GM13976 (cell line): Measurements from ENCODE around the gene HLA-DRA.

Experiments used
- DNase-seq: peaks from one replicate; pipeline ENCODE4 v3.0.0; 2012; ENCODE audit warnings: low spot score
- CTCF ChIP-seq: IDR thresholded peaks from 2 replicates; pipeline ENCODE4 v1.5.1; 2012; ENCODE audit warnings: borderline replicate concordance, mild to moderate bottlenecking; ENCODE audit not compliant: insufficient read depth; ENCODE audit errors: extremely low read depth, missing control alignments, control extremely low read depth
- in situ Hi-C: fragments of 300-500 bp; cut with MboI; formaldehyde crosslinking; loops from one replicate; pipeline ENCODE4 v1.12.0; 2022; ENCODE audit warnings: low sequenced_read_pairs, mixed read lengths, inconsistent platforms; ENCODE audit not compliant: unreplicated experiment

Gene HLA-DRA

GRCh38 chr6:32402812-32403211, 36.9 kb upstream of the HLA-DRA start:
- no peak for TF ChIP-seq CTCF
- in situ Hi-C loops: no loop called here

GRCh38 chr6:32405656-32406055, 34.0 kb upstream of the HLA-DRA start:
- no peak for TF ChIP-seq CTCF
- in situ Hi-C loops: no loop called here
- DNase-seq: no peak

More at GRCh38 chr6:32402812-32403211, 36.9 kb upstream of the HLA-DRA start:
- no peak for DNase-seq

- in situ Hi-C loops: no loop called here
- no peak for DNase-seq
- TF ChIP-seq CTCF: no peak
These were observed 33.5 kb upstream of the HLA-DRA start for GRCh38 chr6:32406197-32406596.

GRCh38 chr6:32406857-32407256, 32.8 kb upstream of the HLA-DRA start, which contains the start of gene BTNL2:
BTNL2 (minus strand) TSS chr6:32407181; CDS start chr6:32407123, 58 bp downstream.
- in situ Hi-C loops: no loop called here
- no peak for TF ChIP-seq CTCF
- DNase-seq: no peak

- TF ChIP-seq CTCF: no peak
- no peak for DNase-seq
- in situ Hi-C loops: loop anchor here (10.0 kb wide), 1 partner anchor 166 kb away; no protein-coding TSS in a partner anchor
These were observed 28.8 kb upstream of the HLA-DRA start for GRCh38 chr6:32410906-32411305.

GRCh38 chr6:32411566-32412327, 27.9 kb upstream of the HLA-DRA start:
- TF ChIP-seq CTCF: no peak
- DNase-seq: no peak
- in situ Hi-C loops: loop anchor here (10.0 kb wide), 1 partner anchor 167 kb away; no protein-coding TSS in a partner anchor
